ENCODE results near the gene ADGRG4.

Gene ADGRG4

GRCh38 chrX:136295380-136295779 is 5.4 kb upstream of the ADGRG4 start:
- no peak for DNase-seq (ENCODE audit: low read depth)

GRCh38 chrX:136303041-136303440 is 2.3 kb downstream of the ADGRG4 start:
- DNase-seq (ENCODE audit: low read depth): no peak

- no peak for DNase-seq (ENCODE audit: low read depth)
Measured at GRCh38 chrX:136304493-136304892, 3.7 kb downstream of the ADGRG4 start.

GRCh38 chrX:136306182-136306581 is 5.4 kb downstream of the ADGRG4 start:
- no peak for DNase-seq (ENCODE audit: low read depth)

DNA sequence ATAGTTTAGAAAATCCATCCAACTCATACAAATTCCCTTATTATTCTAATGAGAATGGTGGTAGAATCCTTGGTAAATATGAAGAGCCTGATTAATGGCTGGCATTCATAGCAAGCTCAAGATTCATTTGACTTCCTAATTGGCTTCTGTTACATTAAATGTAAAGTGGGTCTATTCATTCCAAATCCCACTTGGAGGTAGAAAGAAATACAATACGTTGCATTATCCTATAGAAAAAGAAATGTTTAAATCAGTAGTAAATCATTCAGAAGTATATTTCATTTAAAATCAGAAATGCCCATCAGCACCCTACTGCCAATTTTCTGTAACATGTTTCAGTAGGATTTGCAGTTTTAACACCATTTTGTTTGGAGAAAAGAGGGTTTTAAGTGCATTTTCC is 6.7 kb downstream of the ADGRG4 start:
- no peak for DNase-seq (ENCODE audit: low read depth)

DNA sequence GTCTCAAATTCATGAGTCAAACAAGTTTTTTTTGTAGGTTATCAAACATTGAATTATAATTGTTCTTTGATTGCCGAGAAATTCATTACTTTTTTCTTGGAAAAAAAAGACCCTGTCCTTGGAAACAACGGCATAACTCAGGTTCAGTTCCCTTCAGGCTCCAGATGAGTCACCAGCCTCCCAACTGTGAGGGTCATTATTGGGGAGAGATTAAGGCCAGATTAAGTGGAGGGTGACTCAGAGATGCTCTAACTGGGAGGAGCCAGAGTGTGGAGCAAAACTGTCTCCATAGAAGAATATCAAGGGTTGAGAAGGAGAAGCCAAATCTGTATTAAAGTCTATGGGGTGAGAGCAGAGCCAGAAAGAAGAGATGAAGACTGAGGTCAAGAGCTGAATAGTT is 9.6 kb downstream of the ADGRG4 start:
- DNase-seq (ENCODE audit: low read depth): no peak

GRCh38 chrX:136318156-136318555 is 17.4 kb downstream of the ADGRG4 start:
- no peak for DNase-seq (ENCODE audit: low read depth)

- no peak for DNase-seq (ENCODE audit: low read depth)
Measured at GRCh38 chrX:136318895-136319597, 18.3 kb downstream of the ADGRG4 start.

DNA sequence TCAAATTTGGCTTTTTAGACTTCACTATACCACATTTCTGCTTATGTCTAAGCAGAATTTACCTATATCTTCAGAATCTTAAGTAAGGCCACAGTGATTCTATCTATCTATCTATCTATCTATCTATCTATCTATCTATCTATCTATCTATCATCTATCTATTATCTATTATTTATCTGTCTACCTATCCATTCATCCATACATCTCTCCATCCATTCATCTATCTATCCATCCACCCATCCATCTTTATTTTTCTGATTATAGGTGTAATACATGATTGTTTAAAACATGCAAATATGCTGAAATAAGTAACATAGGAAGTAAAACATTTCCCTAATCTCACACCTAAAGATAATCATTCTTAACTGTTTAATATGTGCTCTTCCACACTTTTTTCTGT is 18.8 kb downstream of the ADGRG4 start:
- no peak for DNase-seq (ENCODE audit: low read depth)

DNA sequence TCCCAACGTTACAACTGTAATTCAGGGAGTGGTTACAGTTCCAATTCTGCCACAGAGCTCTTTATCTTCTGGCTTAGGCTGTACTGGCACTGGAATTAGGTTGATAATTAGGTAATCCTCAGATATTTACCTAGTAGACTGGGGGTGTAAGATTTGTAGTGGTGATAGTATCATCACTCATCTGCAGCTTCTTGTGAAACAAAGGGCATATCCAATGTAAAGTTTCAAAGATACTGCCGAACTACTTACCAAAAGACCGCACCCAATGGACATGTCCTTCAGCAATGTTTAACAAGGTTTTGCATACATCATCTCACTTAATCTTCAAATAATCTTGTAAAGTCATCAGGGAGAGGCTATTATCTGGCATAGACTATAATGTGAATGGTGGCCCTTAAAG is 20.8 kb downstream of the ADGRG4 start:
- no peak for DNase-seq (ENCODE audit: low read depth)

DNA sequence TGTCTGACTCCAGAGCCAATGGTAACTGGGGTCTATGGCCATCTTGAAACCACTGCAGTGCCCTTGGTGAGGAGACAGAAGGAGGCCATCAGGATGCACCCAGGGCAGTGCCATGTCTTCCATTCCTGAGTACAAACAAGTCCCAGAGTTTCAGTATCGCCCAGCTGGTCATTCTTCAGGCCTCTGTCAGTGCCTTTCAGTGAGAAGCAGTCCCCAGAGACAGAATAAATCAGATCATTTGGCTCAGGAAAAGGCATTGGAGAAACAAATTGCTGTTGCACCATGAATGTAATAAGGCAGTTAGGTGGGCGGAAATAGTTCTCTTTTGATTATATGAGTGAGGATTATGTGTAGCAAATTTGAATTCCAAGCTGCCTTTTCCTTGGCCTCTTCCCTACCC is 21.3 kb downstream of the ADGRG4 start:
- DNase-seq (ENCODE audit: low read depth): no peak

- DNase-seq (ENCODE audit: low read depth): no peak
Measured at GRCh38 chrX:136325377-136325776, 24.6 kb downstream of the ADGRG4 start.

DNA sequence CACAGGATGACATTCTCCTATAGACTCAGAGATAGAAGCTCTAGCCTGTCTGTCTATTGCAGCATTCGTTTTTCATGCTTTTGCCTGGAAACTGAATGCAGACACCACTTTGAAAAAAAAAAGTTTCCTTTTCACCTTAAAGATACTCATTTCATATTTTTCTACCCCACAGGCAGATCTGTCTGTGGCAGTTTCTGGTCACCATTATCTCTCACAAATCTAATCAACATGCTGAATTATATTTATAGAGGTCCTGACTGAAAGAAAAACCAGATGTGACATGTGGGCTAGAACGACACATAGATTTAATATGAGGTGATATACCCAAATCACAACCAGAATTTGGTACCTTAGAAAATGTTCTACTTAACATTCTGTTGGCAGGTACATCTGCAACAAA is 28.2 kb downstream of the ADGRG4 start:
- no peak for DNase-seq (ENCODE audit: low read depth)

- no peak for DNase-seq (ENCODE audit: low read depth)
Measured at GRCh38 chrX:136336623-136337022, 35.9 kb downstream of the ADGRG4 start.

DNA sequence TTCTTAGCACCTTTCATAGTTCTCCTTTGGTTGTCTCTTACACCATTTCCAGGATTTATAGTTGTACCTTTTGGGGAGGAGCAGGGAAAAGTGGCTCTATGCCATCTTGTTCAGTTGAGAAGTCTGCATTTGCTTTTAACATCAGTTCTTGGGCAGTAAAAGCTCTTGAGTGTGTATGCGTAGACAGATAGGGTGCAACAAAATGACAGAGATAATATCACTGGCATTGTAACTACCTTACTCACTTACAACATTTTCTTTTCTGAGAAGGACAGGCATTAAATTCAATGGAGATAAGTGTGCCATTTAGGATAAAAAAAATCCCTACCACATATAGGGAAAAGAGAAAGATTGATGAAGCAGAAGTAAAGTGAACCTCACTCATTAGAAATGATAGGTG is 38.9 kb downstream of the ADGRG4 start:
- DNase-seq (ENCODE audit: low read depth): no peak

DNA sequence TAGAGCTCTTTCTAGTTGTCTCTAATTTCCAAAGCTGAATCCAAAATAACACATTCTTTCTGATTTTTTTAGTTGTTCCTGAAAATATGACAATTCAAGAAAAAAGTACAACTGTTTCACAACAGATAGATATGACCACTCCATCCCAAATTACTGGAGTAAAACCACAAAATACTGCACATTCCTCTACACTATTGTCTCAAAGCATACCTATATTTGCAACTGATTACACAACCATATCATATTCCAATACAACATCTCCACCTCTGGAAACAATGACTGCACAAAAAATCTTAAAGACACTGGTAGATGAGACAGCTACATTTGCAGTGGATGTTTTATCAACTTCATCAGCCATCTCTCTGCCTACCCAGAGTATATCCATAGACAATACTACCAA is 43.6 kb downstream of the ADGRG4 start:
- no peak for DNase-seq (ENCODE audit: low read depth)

- no peak for DNase-seq (ENCODE audit: low read depth)
Measured at GRCh38 chrX:136346506-136346905, 45.7 kb downstream of the ADGRG4 start.

DNA sequence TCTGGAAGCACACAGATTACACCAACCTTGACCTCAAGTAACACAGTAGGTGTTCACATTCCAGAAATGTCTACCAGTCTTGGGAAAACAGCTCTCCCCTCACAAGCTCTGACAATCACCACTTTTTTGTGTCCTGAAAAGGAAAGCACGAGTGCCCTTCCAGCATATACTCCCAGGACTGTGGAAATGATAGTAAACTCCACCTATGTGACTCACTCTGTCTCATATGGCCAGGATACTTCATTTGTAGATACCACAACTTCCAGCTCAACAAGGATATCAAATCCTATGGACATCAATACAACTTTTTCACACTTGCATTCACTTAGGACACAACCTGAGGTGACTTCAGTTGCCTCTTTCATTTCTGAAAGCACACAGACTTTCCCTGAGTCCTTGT is 46.9 kb downstream of the ADGRG4 start:
- no peak for DNase-seq (ENCODE audit: low read depth)

GRCh38 chrX:136353526-136354093 is 52.8 kb downstream of the ADGRG4 start:
- no peak for DNase-seq (ENCODE audit: low read depth)

DNA sequence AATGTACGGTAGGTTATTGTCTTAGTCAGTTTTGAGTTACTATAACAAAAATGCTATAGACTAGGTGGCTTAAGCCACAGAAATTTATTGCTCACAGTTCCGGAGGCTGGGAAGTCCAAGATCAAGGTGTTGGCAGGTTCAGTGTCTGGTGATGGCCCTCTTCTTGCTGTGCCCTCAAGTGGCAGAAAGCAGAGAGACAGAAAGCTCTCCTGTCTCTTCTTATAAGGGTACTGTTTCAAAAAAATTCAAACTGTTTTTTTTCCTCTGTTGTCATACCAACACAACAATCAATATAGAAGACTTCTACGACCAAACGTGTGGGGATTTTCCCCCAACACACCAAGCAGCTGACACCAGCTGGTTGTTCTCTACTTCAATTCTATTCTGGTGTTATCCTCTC is 53.4 kb downstream of the ADGRG4 start:
- no peak for DNase-seq (ENCODE audit: low read depth)

DNA sequence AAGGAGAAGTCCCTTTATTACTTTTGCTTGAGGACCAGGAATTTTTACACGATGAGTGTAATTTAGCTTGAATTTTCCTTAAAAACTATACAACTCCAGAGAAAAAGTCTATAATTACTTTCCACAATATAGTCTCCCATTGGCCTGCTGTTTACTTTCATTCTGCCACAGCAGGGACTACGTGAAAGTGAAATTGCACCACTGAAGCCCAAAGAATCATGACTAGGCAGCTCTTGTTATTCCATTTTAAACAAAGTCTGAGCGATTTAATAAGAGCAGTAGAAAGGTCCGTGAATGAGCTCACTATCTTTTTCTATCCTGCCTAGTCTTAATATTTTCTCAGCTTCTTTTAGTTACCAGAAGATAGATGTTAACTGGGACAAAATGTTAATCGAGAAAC is 68.6 kb downstream of the ADGRG4 start:
- no peak for DNase-seq (ENCODE audit: low read depth)

DNA sequence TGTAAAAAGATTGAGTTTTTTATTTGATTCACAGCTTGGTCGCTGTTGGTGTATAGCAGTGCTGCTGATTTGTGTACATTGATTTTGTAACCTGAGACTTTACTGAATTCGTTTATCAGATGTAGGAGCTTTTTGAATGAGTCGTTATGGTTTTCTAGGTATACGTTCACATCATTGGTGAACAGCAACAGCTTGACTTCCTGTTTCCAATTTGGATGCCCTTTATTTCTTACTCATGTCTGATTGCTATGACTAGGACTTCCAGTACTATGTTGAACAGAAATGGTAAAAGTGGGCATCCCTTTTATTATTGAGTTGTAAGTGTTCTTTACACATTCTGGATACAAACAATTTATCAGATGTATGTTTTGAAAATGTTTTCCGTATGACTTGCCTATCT is 76.0 kb downstream of the ADGRG4 start:
- no peak for DNase-seq (ENCODE audit: low read depth)

- no peak for DNase-seq (ENCODE audit: low read depth)
Measured at GRCh38 chrX:136380010-136380769, 79.4 kb downstream of the ADGRG4 start.

DNA sequence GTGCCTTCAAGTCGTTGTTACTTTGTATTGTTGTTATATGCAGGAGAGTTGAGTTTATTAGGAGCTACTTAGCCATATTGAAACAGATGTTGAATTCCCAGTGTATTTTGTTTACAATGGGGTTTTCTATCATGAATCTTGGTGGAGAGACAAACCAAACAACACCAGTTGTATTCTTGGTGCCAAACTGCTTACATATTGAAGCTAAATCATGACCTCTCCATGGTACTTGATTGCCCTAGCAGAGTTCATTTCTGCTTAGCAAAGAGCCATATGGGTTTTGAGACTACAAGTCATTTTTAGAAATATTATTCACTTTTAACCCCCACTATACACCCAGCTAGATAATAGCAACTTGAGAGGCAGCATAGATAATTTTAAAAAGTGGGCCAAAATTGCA is 85.4 kb downstream of the ADGRG4 start:
- no peak for DNase-seq (ENCODE audit: low read depth)
